ENCODE data around the gene LOXHD1.

DNA sequence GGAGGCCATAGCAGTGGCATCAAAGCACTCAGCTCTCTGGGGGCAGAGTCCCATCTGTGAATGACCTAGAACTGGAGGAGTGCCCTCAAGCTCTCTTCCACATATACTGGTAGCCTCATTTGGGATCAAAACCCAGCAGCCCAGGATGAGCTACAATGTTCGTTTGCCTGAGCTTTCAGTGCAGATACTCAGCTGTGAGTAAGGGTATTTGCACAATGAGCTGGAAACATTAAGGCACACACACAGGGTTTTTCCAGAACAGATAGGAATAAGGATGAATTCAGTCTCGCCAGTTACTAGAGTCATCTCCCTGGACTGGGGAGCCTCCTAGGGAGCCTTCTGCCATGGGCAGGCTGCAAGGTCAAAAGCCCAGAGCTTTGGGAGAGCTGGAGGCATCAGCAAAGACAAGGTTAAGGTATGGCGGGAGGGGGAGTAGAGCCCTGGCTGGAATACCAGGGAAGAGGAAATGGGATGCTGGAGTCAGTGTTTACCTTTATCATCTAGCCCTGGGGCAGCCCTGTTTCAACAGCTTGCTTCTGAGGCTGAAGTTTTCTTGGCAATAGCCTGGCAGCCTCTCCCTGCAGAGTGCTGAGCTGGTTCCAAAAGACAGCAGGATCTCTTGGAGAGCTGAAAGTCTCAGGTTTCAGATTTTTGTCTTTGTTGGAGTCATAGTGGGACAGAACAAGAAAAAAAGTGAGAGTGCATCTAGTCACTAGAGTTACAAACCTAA is 187.7 kb downstream of the LOXHD1 start:
- TF ChIP-seq, protein P1, sequence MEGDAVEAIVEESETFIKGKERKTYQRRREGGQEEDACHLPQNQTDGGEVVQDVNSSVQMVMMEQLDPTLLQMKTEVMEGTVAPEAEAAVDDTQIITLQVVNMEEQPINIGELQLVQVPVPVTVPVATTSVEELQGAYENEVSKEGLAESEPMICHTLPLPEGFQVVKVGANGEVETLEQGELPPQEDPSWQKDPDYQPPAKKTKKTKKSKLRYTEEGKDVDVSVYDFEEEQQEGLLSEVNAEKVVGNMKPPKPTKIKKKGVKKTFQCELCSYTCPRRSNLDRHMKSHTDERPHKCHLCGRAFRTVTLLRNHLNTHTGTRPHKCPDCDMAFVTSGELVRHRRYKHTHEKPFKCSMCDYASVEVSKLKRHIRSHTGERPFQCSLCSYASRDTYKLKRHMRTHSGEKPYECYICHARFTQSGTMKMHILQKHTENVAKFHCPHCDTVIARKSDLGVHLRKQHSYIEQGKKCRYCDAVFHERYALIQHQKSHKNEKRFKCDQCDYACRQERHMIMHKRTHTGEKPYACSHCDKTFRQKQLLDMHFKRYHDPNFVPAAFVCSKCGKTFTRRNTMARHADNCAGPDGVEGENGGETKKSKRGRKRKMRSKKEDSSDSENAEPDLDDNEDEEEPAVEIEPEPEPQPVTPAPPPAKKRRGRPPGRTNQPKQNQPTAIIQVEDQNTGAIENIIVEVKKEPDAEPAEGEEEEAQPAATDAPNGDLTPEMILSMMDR (IDR thresholded peaks at IDR 0.05; ENCODE audit: low read length) = no peak
- TF ChIP-seq EZH2 (IDR thresholded peaks at IDR 0.05; ENCODE audit: borderline replicate concordance, low read length) = no peak
